ENCODE results near the gene PROM2. TPM values are rescaled to one million over a fixed set of nuclear protein-coding genes. Genes with fewer than 3 reads are reported as not detected.

The PROM2 gene, protein sequence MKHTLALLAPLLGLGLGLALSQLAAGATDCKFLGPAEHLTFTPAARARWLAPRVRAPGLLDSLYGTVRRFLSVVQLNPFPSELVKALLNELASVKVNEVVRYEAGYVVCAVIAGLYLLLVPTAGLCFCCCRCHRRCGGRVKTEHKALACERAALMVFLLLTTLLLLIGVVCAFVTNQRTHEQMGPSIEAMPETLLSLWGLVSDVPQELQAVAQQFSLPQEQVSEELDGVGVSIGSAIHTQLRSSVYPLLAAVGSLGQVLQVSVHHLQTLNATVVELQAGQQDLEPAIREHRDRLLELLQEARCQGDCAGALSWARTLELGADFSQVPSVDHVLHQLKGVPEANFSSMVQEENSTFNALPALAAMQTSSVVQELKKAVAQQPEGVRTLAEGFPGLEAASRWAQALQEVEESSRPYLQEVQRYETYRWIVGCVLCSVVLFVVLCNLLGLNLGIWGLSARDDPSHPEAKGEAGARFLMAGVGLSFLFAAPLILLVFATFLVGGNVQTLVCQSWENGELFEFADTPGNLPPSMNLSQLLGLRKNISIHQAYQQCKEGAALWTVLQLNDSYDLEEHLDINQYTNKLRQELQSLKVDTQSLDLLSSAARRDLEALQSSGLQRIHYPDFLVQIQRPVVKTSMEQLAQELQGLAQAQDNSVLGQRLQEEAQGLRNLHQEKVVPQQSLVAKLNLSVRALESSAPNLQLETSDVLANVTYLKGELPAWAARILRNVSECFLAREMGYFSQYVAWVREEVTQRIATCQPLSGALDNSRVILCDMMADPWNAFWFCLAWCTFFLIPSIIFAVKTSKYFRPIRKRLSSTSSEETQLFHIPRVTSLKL
- 10 to 100 TPM in 1 of 2 donors, 1 to 10 TPM in 1; 3.5 to 10.0 TPM for total RNA-seq

DNA sequence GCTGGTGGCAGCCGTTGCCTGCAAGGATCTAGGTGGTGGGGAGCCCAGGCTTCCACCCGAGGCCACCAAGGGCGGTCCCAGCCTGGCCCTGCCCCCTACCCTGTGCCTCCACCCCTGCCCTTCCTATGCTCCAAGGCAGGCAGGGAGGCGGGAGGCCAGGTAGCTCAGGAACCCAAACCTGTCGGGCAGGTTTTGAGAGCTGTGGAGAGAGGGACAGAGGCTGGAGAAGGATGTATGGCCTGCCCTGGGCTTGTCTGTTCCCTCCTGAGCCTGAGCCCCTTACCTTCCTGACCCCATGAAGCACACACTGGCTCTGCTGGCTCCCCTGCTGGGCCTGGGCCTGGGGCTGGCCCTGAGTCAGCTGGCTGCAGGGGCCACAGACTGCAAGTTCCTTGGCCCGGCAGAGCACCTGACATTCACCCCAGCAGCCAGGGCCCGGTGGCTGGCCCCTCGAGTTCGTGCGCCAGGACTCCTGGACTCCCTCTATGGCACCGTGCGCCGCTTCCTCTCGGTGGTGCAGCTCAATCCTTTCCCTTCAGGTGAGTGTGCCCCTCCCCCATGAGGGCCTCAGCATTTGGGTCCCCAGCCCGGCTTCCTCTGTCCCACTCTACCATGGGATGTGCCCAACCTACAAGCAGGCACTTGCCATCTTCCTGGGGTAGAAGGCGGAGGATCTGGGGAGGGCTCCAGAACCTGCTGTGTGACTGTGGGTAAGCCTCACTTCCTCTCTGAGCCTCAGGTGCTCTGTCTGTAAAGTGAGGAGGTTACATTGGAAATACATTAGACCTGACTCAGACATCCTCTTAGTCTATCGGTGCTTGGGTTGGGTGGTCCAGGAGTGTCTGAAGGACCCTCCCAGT lies at the start of gene PROM2:
TSS of gene PROM2 (plus strand) at position 159 of the 860 bp plus-strand sequence. CDS start at position 296, 137 bp downstream.
- Histone ChIP-seq H3K4me3 (no peak within 1 kb of the TSS), H3K36me3 (no peaks in the 10 kb centered on the region), H3K9me3 (no peaks in the 10 kb centered on the region), H3K27ac (no peak within 1 kb of the TSS), H3K27me3 (replicated peaks; ENCODE audit: insufficient read depth) (no peaks in the 10 kb centered on the region), H3K4me1 (ENCODE audit: control insufficient read depth in 1 of 2, low read depth in 2 of 2) (no peaks in the 10 kb centered on the region)
- no peak for TF ChIP-seq CTCF (IDR thresholded peaks at IDR 0.05)
- DNase-seq (ENCODE audit: low spot score) (no peak), ATAC-seq (ENCODE audit: insufficient number of reproducible peaks, low FRiP score, low read depth) (no peak)

DNA sequence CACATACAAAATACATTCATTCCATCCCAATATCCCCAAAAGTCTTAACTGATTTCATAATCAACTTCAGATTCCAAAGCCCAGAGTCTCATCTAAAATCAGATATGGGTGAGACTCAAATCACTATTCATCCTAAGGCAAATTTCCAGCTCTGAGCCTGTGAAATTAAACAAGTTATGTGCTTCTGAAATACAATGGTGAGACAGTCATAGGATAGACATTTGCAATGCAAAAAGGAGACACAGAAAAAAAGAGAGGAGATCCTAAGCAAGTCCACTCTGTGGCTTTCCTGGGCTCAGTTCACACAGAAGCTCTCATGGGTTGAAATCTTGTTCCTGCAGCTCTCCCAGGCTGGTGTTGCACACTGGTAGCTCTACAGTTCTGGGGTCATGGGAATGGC lies 48.6 kb upstream of the PROM2 start:
- Histone ChIP-seq H3K4me1 (ENCODE audit: control insufficient read depth in 1 of 2, low read depth in 2 of 2) (no peaks in the 10 kb centered on the region), H3K4me3 (no peak overlapping the region), H3K27me3 (replicated peaks; ENCODE audit: insufficient read depth) (no peaks in the 10 kb centered on the region), H3K27ac (no peak overlapping the region), H3K9me3 (peaks cover 38% of the 10 kb centered on the region), H3K36me3 (no peaks in the 10 kb centered on the region)
- ATAC-seq (ENCODE audit: insufficient number of reproducible peaks, low FRiP score, low read depth): no peak
- no peak for TF ChIP-seq CTCF (IDR thresholded peaks at IDR 0.05)
- DNase-seq (ENCODE audit: low spot score): no peak

DNA sequence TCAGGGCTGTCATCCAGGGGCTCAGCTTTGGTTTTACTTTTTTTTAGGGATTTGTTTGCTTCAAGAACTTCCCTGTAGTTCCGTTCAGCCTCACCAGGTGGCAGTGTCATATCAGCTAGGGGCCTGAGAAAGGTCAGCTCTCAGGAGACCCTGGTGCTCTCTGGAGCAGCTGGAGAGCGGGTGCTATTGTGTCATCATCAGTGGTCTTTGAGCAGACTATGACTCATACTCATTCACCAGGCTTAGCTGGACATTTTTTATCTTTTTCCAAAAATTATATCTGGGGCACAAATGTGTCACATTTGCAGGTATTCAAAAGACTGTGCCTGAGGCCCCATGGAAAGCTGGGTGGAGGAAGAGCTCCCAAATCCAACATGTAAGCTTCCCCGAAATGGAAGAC lies 42.5 kb upstream of the PROM2 start:
- no peaks in the 10 kb centered on the region for H3K27me3 ChIP-seq (replicated peaks; ENCODE audit: insufficient read depth)
- DNase-seq (ENCODE audit: low spot score): no peak
- H3K4me1 ChIP-seq (ENCODE audit: control insufficient read depth in 1 of 2, low read depth in 2 of 2): no peaks in the 10 kb centered on the region
- no peaks in the 10 kb centered on the region for H3K36me3 ChIP-seq
- TF ChIP-seq CTCF (IDR thresholded peaks at IDR 0.05): no peak
- H3K27ac ChIP-seq: no peak overlapping the region
- no peak overlapping the region for H3K4me3 ChIP-seq
- peaks cover 22% of the 10 kb centered on the region for H3K9me3 ChIP-seq
- ATAC-seq (ENCODE audit: insufficient number of reproducible peaks, low FRiP score, low read depth): no peak

DNA sequence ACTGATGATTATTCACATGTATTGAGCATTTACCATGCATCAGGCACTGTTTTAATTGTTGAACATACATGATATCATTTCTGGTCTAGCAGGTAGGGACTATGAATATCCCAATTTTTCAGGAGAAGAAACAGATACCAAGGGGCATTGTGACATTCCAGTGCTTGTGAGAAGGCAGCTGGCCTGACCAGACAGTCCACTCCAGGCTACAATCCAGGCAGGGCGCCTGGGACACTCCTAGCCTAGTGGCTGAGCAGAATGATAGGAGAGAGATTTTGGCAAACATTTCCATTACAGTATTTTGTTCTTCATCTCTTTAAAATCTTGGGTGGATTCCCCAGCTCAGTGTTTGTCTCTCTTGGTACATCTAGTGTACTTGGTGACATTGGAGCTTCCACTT lies 42.0 kb upstream of the PROM2 start:
- DNase-seq (ENCODE audit: low spot score): no peak
- Histone ChIP-seq H3K36me3 (no peaks in the 10 kb centered on the region), H3K4me3 (no peak overlapping the region), H3K4me1 (ENCODE audit: control insufficient read depth in 1 of 2, low read depth in 2 of 2) (no peaks in the 10 kb centered on the region), H3K9me3 (peaks cover 22% of the 10 kb centered on the region), H3K27ac (no peak overlapping the region), H3K27me3 (replicated peaks; ENCODE audit: insufficient read depth) (no peaks in the 10 kb centered on the region)
- TF ChIP-seq CTCF (IDR thresholded peaks at IDR 0.05): no peak
- no peak for ATAC-seq (ENCODE audit: insufficient number of reproducible peaks, low FRiP score, low read depth)

Measured in thoracic aorta (tissue), 2 donors.